Bronchial epithelial cell (primary cell): ENCODE results near the gene TNFRSF19. TPM values are rescaled to one million over a fixed set of nuclear protein-coding genes. Genes with fewer than 3 reads are reported as not detected.

Experiments
- DNase-seq: peaks from one replicate; pipeline ENCODE4 v3.0.0-alpha.2; 2010; ENCODE audit warnings: low read depth
- FAIRE-seq: peaks from 2 replicates; lab custom pipeline; 2011; peaks lifted over from hg19 to GRCh38; lab: Jason Lieb, UNC
- H3K27me3 ChIP-seq: 2 replicates; pipeline ENCODE4 v1.5.1; 2011; ENCODE audit warnings: low read length; ENCODE audit not compliant: control insufficient read depth, insufficient read depth
- H3K36me3 ChIP-seq: 2 replicates; pipeline ENCODE4 v1.5.1; 2011; ENCODE audit warnings: low read length; ENCODE audit not compliant: control insufficient read depth, insufficient read depth
- H3K4me3 ChIP-seq: 2 replicates; pipeline ENCODE4 v1.5.1; 2011; ENCODE audit warnings: mild to moderate bottlenecking, low read depth, low read length, control low read depth
- CTCF ChIP-seq: IDR thresholded peaks from 2 replicates; pipeline ENCODE4 v1.5.1; 2011; ENCODE audit warnings: mild to moderate bottlenecking, moderate library complexity, low read length, control low read depth, inconsistent platforms; ENCODE audit not compliant: insufficient read depth, severe bottlenecking
- total RNA-seq: library from RNA; depleted of rRNA; stranded (reverse); fragments of >200 nt; gene quantifications from 2 replicates; pipeline ENCODE4 v1.2.1, GENCODE V29; 2014

Gene TNFRSF19
- total RNA-seq, 1 donor from 2014 or later: 1.3 TPM

- TF ChIP-seq CTCF: no peak
- peak; percentile 87 for DNase-seq
- H3K36me3 ChIP-seq: no peaks in the 10 kb centered on the region
- no peak for FAIRE-seq
- H3K4me3 ChIP-seq: no peak overlapping the region
- no peaks in the 10 kb centered on the region for H3K27me3 ChIP-seq
Measured at GRCh38 chr13:23679220-23679619, 109.0 kb downstream of the TNFRSF19 start.

GRCh38 chr13:23680845-23681669 lies 110.8 kb downstream of the TNFRSF19 start:
- no peak overlapping the region for H3K4me3 ChIP-seq
- H3K36me3 ChIP-seq: no peaks in the 10 kb centered on the region
- peak; percentile 21 for DNase-seq
- FAIRE-seq: no peak
- H3K27me3 ChIP-seq: no peaks in the 10 kb centered on the region
- TF ChIP-seq CTCF: no peak

GRCh38 chr13:23683084-23683483 lies 112.9 kb downstream of the TNFRSF19 start:
- no peaks in the 10 kb centered on the region for H3K36me3 ChIP-seq
- TF ChIP-seq CTCF: no peak
- no peak overlapping the region for H3K4me3 ChIP-seq
- FAIRE-seq (no peak), DNase-seq (no peak)
- H3K27me3 ChIP-seq: no peaks in the 10 kb centered on the region

- DNase-seq (no peak), FAIRE-seq (no peak)
- Histone ChIP-seq H3K27me3 (no peaks in the 10 kb centered on the region), H3K4me3 (no peak overlapping the region), H3K36me3 (no peaks in the 10 kb centered on the region)
- TF ChIP-seq CTCF: no peak
Measured at GRCh38 chr13:23684647-23685046, 114.4 kb downstream of the TNFRSF19 start.

- no peak for TF ChIP-seq CTCF
- DNase-seq (no peak), FAIRE-seq (no peak)
- Histone ChIP-seq H3K4me3 (no peak overlapping the region), H3K27me3 (no peaks in the 10 kb centered on the region), H3K36me3 (no peaks in the 10 kb centered on the region)
Measured at GRCh38 chr13:23685416-23685815, 115.2 kb downstream of the TNFRSF19 start.
